Activated CD8-positive, alpha-beta T cell treated with anti-CD3 and anti-CD28 coated beads, Interleukin-2, amount 10 ng/mL, durations not matched to agents 7 days and 5 days (primary cell): Measurements from ENCODE around the gene PAQR9. TPM values are rescaled to one million over a fixed set of nuclear protein-coding genes. Genes with fewer than 3 reads are reported as not detected.
"Not testable (repeated sequence)": the region's sequence is repeated elsewhere in the genome, so short reads cannot be mapped to it uniquely, and the experiment has no call there.

ENCODE experiments used
- ATAC-seq: fragments of 150-1000 bp; cut with Tn5 transposase; one replicate; pipeline ENCODE4 v1.10.0; 2021; ENCODE audit warnings: moderate library complexity
- CTCF ChIA-PET: fragments of 350-600 bp; sonication (Branson Sonifier 250); formaldehyde crosslinking; loops from one replicate; lab custom pipeline; 2021; ENCODE audit warnings: antibody characterized with exemption; lab: Charles Lee
- POLR2A ChIA-PET: fragments of 350-600 bp; sonication (Branson Sonifier 250); formaldehyde crosslinking; loops from one replicate; lab custom pipeline; 2021; ENCODE audit warnings: antibody characterized with exemption; lab: Charles Lee
- DNase-seq: peaks from one replicate; pipeline ENCODE4 v3.0.0-alpha.2; 2020
- H3K27ac Mint-ChIP-seq: one replicate; pipeline ENCODE4 v1.8.0; 2021; ENCODE audit warnings: mild to moderate bottlenecking, mixed read lengths
- H3K27me3 Mint-ChIP-seq: one replicate; pipeline ENCODE4 v1.8.0; 2021; ENCODE audit warnings: low read depth, mixed read lengths
- H3K36me3 Mint-ChIP-seq: one replicate; pipeline ENCODE4 v1.8.0; 2021; ENCODE audit warnings: low read depth, mixed read lengths
- H3K4me1 Mint-ChIP-seq: one replicate; pipeline ENCODE4 v1.8.0; 2021; ENCODE audit warnings: low read depth, mixed read lengths
- H3K4me3 Mint-ChIP-seq: one replicate; pipeline ENCODE4 v1.8.0; 2021; ENCODE audit warnings: mild to moderate bottlenecking, mixed read lengths
- H3K9me3 Mint-ChIP-seq: one replicate; pipeline ENCODE4 v1.8.0; 2022; ENCODE audit warnings: mixed read lengths; ENCODE audit not compliant: insufficient read depth
- total RNA-seq, 2 experiments: library from RNA; stranded (reverse); gene quantifications; one replicate each; pipeline ENCODE4 v1.2.3, GENCODE V29; 2021

PAQR9 gene
- total RNA-seq, 2 experiments from 2014 or later: not detected

- Mint-ChIP-seq H3K27me3 (peaks cover 3% of the 10 kb centered on the region), H3K27ac (peak overlapping the region; percentile 100), H3K36me3 (peaks cover 2% of the 10 kb centered on the region), H3K4me1 (peaks cover 19% of the 10 kb centered on the region), H3K4me3 (peak overlapping the region; percentile 98), H3K9me3 (no peaks in the 10 kb centered on the region)
- DNase-seq (no peak), ATAC-seq (no peak)
- ChIA-PET CTCF (interaction anchor here (0.9 to 3.9 kb wide), 2 partner anchors 11 to 13 kb away, joined by 3 to 15 read pairs; no protein-coding TSS in a partner anchor), POLR2A (interaction anchor here (0.6 kb wide), 2 partner anchors 167 to 457 kb away, joined by 3 to 7 read pairs; no protein-coding TSS in a partner anchor)
Observed at GRCh38 chr3:142999881-143000280, 36.4 kb upstream of the PAQR9 start.

GRCh38 chr3:142998439-142998838 is 35.0 kb upstream of the PAQR9 start:
- no peaks in the 10 kb centered on the region for H3K9me3 Mint-ChIP-seq
- ChIA-PET POLR2A (no interaction called here), CTCF (interaction anchor here (6.4 kb wide), 1 partner anchor 170 kb away, joined by 45 read pairs; no protein-coding TSS in a partner anchor)

GRCh38 chr3:142997330-142997729 is 33.9 kb upstream of the PAQR9 start:
- no peaks in the 10 kb centered on the region for H3K9me3 Mint-ChIP-seq
- H3K27ac Mint-ChIP-seq: no peak overlapping the region
- ATAC-seq: no peak
- ChIA-PET POLR2A (no interaction called here), CTCF (interaction anchor here (0.6 to 6.4 kb wide), 3 partner anchors 16 to 627 kb away, joined by 3 to 45 read pairs (median 3); no protein-coding TSS in a partner anchor)
- no peak for DNase-seq
- peaks cover 10% of the 10 kb centered on the region for H3K4me1 Mint-ChIP-seq
- peaks cover 6% of the 10 kb centered on the region for H3K27me3 Mint-ChIP-seq
- no peak overlapping the region for H3K4me3 Mint-ChIP-seq
- no peaks in the 10 kb centered on the region for H3K36me3 Mint-ChIP-seq

More at GRCh38 chr3:142998439-142998838, 35.0 kb upstream of the PAQR9 start:
- peaks cover 3% of the 10 kb centered on the region for H3K27me3 Mint-ChIP-seq
- ATAC-seq: no peak
- no peak overlapping the region for H3K27ac Mint-ChIP-seq
- no peak for DNase-seq
- peaks cover 15% of the 10 kb centered on the region for H3K4me1 Mint-ChIP-seq
- H3K36me3 Mint-ChIP-seq: no peaks in the 10 kb centered on the region
- no peak overlapping the region for H3K4me3 Mint-ChIP-seq

GRCh38 chr3:142993958-142994442 is 30.5 kb upstream of the PAQR9 start:
- no peaks in the 10 kb centered on the region for H3K4me1 Mint-ChIP-seq
- no peak overlapping the region for H3K27ac Mint-ChIP-seq
- H3K4me3 Mint-ChIP-seq: no peak overlapping the region
- DNase-seq: peak; percentile 75
- CTCF ChIA-PET: interaction anchor here (1.0 to 6.4 kb wide), 4 partner anchors 13 to 406 kb away, joined by 3 to 45 read pairs (median 9); no protein-coding TSS in a partner anchor
- peaks cover 7% of the 10 kb centered on the region for H3K27me3 Mint-ChIP-seq
- ATAC-seq: peak; percentile 72
- no peaks in the 10 kb centered on the region for H3K36me3 Mint-ChIP-seq
- no peaks in the 10 kb centered on the region for H3K9me3 Mint-ChIP-seq
- POLR2A ChIA-PET: no interaction called here

- Mint-ChIP-seq H3K9me3 (no peaks in the 10 kb centered on the region), H3K27me3 (peaks cover 7% of the 10 kb centered on the region), H3K27ac (no peak overlapping the region), H3K36me3 (no peaks in the 10 kb centered on the region), H3K4me1 (no peaks in the 10 kb centered on the region), H3K4me3 (no peak overlapping the region)
- DNase-seq (no peak), ATAC-seq (no peak)
- POLR2A ChIA-PET: no interaction called here
- CTCF ChIA-PET: interaction anchor here (0.9 to 6.4 kb wide), 4 partner anchors 9 to 164 kb away, joined by 3 to 45 read pairs (median 3); partner anchors contain the start of gene U2SURP
Observed at GRCh38 chr3:142992323-142992722, 28.8 kb upstream of the PAQR9 start.

GRCh38 chr3:142990721-142991120 is 27.2 kb upstream of the PAQR9 start:
- ATAC-seq (no peak), DNase-seq (no peak)
- H3K27me3 Mint-ChIP-seq: peaks cover 5% of the 10 kb centered on the region
- ChIA-PET CTCF (interaction anchor here (1.3 to 1.5 kb wide), 4 partner anchors 9 to 404 kb away, joined by 3 to 10 read pairs (median 6); partner anchors contain the start of gene U2SURP), POLR2A (no interaction called here)
- H3K4me3 Mint-ChIP-seq: no peak overlapping the region
- no peaks in the 10 kb centered on the region for H3K36me3 Mint-ChIP-seq
- H3K4me1 Mint-ChIP-seq: no peaks in the 10 kb centered on the region
- H3K27ac Mint-ChIP-seq: no peak overlapping the region
- H3K9me3 Mint-ChIP-seq: no peaks in the 10 kb centered on the region

GRCh38 chr3:142988826-142989225 is 25.4 kb upstream of the PAQR9 start:
- H3K4me3 Mint-ChIP-seq, H3K4me1 Mint-ChIP-seq, ATAC-seq, H3K9me3 Mint-ChIP-seq, DNase-seq, H3K36me3 Mint-ChIP-seq, POLR2A ChIA-PET, CTCF ChIA-PET, H3K27ac Mint-ChIP-seq: not testable (repeated sequence)
- H3K27me3 Mint-ChIP-seq: peaks cover 15% of the 10 kb centered on the region

- H3K9me3 Mint-ChIP-seq, DNase-seq, H3K4me3 Mint-ChIP-seq, POLR2A ChIA-PET, H3K36me3 Mint-ChIP-seq, H3K4me1 Mint-ChIP-seq, ATAC-seq, H3K27ac Mint-ChIP-seq: not testable (repeated sequence)
- CTCF ChIA-PET: interaction anchor here (0.7 to 2.6 kb wide), 6 partner anchors 13 to 689 kb away, joined by 3 to 18 read pairs (median 3); partner anchors contain the start of gene U2SURP
- peaks cover 15% of the 10 kb centered on the region for H3K27me3 Mint-ChIP-seq
Observed at GRCh38 chr3:142988221-142988620, 24.7 kb upstream of the PAQR9 start.

GRCh38 chr3:142987707-142988106 is 24.2 kb upstream of the PAQR9 start:
- Mint-ChIP-seq H3K27me3 (peaks cover 14% of the 10 kb centered on the region), H3K4me1 (no peaks in the 10 kb centered on the region), H3K4me3 (no peak overlapping the region), H3K9me3 (no peaks in the 10 kb centered on the region), H3K36me3 (no peaks in the 10 kb centered on the region), H3K27ac (no peak overlapping the region)
- no peak for ATAC-seq
- CTCF ChIA-PET: interaction anchor here (0.7 to 2.6 kb wide), 11 partner anchors 9 to 689 kb away, joined by 3 to 18 read pairs (median 3); partner anchors contain the start of gene U2SURP
- POLR2A ChIA-PET: no interaction called here
- no peak for DNase-seq

GRCh38 chr3:142987080-142987700 is 23.7 kb upstream of the PAQR9 start:
- ChIA-PET CTCF (interaction anchor here (0.7 to 2.6 kb wide), 12 partner anchors 9 to 402 kb away, joined by 3 to 18 read pairs (median 3); partner anchors contain the start of gene U2SURP), POLR2A (interaction anchor here (0.6 kb wide), 1 partner anchor 497 kb away, joined by 4 read pairs; no protein-coding TSS in a partner anchor)
- Mint-ChIP-seq H3K4me1 (no peaks in the 10 kb centered on the region), H3K27ac (no peak overlapping the region), H3K36me3 (no peaks in the 10 kb centered on the region), H3K4me3 (no peak overlapping the region), H3K27me3 (peaks cover 18% of the 10 kb centered on the region), H3K9me3 (no peaks in the 10 kb centered on the region)
- DNase-seq: no peak
- ATAC-seq: peak; percentile 39

GRCh38 chr3:142984255-142984654 is 20.8 kb upstream of the PAQR9 start:
- no peak overlapping the region for H3K27ac Mint-ChIP-seq
- CTCF ChIA-PET: interaction anchor here (2.9 kb wide), 1 partner anchor 156 kb away, joined by 14 read pairs; no protein-coding TSS in a partner anchor
- no peaks in the 10 kb centered on the region for H3K9me3 Mint-ChIP-seq
- POLR2A ChIA-PET: no interaction called here
- DNase-seq (no peak), ATAC-seq (no peak)
- H3K4me1 Mint-ChIP-seq: no peaks in the 10 kb centered on the region
- no peaks in the 10 kb centered on the region for H3K36me3 Mint-ChIP-seq
- H3K27me3 Mint-ChIP-seq: peaks cover 25% of the 10 kb centered on the region
- H3K4me3 Mint-ChIP-seq: no peak overlapping the region

- ChIA-PET CTCF (interaction anchor here (2.9 kb wide), 1 partner anchor 155 kb away, joined by 14 read pairs; no protein-coding TSS in a partner anchor), POLR2A (no interaction called here)
- H3K9me3 Mint-ChIP-seq: no peaks in the 10 kb centered on the region
Observed at GRCh38 chr3:142983318-142983717, 19.8 kb upstream of the PAQR9 start.

More at GRCh38 chr3:142983318-142983717, 19.8 kb upstream of the PAQR9 start:
- peaks cover 28% of the 10 kb centered on the region for H3K27me3 Mint-ChIP-seq
- H3K4me1 Mint-ChIP-seq: no peaks in the 10 kb centered on the region
- DNase-seq (no peak), ATAC-seq (no peak)
- H3K36me3 Mint-ChIP-seq: no peaks in the 10 kb centered on the region
- no peak overlapping the region for H3K4me3 Mint-ChIP-seq
- no peak overlapping the region for H3K27ac Mint-ChIP-seq
